ENCODE data around the gene HSBP1L1.

Gene HSBP1L1

DNA sequence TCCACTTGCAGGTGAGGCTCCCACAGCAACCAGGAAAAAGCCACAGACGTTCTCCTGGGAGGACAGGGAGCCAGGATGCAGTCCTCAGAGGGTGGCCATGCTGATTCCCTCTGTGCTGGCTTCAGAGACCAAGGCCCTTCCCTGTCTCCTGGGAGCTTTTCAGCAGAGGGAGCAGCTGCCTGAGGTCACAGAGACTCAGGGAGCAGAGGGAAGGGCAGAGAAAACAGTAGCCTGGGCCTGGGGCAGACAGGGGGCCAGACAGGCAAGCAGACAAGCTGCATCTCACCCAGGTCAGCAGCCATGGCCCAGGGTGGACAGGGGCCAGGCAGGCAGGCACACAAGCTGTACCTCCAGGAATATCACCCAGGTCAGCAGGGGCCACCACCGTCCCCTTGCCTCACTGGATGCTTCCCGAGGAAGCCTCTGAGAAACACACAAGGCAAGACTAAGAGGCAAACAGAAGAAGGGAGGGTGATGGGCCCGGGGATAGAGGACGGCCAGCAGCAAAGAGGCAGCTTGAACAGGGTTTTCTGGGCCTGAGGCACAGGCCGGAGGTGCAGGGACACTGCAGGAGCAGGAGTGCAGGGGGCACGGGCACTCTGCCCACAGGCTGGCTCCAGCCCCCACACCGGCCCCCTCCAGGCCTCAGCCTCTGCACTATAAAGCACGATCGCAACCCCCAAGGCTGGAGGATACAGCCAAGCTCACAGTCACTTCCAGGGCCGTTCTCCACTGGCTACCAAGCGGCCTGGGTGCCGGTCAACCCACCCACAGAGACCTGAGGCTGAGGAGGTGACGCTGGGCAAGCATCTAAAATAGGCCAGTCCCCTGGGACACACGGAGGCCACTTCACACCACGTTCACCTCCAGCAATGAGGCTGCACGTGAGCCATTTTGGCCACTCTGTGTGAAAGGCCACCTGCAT is 19.1 kb upstream of the HSBP1L1 start:
- DNase-seq = no peak

DNA sequence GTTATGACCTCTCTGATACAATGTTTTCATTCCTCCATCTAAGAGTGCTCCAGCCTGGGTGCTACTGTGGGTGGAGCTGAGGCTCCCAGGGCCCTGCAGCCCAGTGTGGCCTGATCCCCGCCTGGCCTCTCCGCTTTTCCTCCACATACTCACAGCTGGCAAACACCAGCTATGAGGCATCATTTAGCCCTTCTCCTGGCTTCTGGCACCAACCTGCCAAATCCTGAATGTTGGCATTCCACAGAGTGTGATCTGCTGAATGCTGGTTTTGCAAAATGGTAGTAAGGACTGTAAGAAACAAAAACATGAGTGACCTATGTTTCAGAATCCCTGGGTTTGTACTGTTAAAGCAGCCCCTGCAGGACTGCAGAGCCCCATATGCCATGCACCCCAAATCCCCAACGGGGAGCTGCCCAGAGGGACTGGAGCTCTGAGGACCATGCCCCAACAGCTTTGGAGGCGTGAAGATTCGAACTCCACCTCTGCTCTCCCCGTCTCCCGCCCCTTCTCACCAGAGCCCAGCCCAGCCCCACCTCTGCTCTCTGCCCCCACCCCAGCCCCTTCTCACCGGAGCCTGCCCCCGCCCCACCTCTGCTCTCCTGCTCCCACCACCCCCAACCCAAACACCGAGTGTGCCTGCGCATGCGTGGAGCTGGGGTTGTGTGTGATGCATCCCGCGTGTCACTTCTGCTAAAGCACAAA is 17.2 kb upstream of the HSBP1L1 start:
- DNase-seq = no peak

DNA sequence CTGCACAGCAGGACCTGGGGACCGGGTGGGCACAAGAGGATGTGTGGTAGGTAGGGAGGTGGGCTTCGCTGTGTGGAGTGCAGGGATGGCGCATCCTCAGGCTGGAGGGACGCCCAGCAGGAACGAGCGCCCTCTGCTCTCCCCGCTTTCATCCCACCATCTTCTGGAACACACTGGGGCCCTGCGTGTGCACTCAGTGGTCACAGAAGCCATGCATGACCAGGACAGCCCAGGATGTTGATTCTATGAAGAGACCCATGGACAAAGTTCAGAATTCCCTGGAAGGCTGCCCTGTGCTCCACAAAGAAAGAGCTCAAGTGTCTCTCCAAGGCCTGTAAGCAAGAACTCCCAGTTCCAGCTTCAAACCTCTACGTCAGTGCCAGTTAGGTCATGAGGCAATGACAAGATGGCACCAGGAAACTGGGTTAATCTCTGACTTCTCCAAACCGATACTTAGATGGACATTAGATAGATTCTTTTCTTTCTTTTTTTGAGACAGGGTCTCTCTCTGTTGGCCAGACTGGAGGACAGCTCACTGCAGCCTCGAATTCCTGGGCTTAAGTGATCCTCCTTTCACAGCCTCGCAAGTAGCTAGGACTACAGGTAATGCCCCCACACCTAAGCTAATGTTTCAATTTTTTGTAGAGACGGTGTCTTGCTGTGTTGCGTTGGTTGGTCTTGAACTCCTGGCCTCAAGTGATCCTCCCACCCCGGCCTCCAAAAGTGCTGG is 16.4 kb upstream of the HSBP1L1 start:
- DNase-seq = no peak

DNA sequence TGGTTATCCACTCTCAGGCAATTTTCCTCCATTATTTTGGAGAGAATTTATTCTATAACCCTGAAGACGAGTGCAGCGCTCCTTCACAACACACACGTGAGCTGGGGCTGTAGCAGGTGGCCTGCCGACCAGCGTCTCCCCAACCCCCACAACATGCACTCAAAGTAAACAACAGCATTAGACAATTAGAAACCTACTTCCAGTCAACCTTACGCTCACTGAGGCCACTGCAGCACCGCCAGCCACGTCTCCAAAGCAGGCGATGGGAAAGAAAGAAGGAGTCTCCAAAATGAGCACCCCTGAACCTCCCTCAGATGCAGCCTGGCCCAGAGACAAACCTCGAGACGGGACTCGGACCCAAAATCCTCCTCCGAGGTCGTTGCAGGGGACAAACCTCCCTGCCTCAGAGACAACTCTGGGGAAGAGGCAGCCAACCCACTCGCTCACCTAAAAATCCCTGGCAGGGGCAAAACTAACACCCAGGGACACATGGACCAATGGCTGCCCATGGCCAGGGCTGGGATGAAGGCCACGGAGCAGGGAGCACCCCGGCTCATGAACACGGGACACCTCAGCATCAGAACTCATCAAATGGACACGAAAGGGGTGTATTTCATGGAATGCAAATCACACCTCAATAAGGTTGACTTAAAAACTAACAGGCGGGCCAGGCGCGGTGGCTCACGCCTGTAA is 15.6 kb upstream of the HSBP1L1 start:
- DNase-seq = no peak

DNA sequence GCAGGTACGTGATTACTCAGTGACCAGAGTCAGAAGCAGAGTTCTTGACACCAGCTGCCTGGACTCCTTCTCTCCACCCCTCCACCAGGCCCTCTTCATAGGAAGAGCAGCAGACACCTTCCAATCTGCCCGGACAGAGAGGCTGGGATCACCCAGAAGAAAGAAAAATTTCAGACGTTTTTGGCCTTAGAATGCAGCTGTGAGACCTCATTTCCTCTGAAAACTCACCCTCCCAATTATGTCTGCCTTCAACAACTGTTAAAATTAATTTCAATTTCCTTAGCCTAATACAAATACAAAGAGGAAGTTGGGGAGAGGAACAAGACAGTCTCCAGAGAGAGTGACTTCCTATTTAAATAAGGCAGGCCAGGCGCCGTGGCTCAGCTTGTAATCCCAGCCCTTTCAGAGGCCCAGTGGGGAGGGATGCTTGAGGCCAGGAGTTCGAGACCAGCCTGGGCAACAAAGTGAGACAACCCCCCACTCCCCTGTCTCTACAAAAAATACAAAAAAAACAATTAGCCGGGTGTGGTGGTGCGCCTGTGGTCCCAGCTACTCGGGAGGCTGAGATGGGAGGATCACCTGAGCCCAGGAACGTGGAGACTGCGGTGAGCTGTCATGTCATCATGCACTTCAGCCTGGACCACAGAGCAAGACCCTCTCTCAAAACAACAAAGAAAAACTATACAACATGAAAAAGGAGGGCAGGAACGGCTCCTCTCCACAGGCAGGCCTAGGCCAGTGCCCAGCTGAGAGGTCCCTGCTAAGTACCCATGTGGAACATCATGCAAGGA is 14.6 kb upstream of the HSBP1L1 start:
- DNase-seq = no peak

DNA sequence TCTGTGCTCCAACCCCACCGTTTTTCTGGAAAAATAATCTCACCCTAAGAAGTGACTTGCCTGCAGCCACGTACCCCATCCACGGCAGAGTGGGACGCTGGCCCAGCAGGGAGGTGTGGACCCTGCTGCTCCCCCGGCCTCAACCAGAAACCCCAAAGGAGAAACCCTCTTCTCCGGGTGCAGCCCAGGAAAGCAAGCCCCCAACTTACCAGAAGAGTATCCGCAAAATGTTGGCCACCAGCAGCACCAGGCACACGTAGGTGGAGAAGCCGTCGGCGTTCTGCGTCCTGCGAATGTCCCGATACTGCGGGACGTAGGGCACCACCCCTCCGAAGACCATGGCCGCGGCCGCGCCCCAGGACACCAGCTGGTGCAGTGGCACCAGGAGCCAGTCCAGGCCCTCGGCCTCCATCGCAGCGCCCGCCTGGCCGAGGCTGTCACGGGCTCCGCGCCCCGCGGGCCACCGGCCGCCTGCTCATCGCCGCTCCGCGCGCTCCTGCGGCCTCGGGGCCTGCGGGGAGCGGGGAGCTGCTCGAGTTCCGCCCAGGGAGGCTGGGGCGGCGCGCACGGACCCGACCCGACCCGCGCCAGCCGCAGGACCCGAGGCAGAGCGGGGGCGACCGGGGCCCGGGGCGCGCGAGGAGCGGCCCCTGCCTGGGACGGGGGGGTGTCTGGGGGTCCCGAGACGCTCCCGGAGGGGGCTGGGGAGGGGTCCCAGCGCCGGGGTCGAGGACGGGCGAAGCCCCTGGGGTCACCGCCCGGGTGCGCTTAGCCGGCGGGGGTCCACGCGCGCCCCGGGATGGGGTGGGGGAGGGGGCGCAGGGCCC is 13.7 kb upstream of the HSBP1L1 start:
- peak; percentile 17 for DNase-seq

DNA sequence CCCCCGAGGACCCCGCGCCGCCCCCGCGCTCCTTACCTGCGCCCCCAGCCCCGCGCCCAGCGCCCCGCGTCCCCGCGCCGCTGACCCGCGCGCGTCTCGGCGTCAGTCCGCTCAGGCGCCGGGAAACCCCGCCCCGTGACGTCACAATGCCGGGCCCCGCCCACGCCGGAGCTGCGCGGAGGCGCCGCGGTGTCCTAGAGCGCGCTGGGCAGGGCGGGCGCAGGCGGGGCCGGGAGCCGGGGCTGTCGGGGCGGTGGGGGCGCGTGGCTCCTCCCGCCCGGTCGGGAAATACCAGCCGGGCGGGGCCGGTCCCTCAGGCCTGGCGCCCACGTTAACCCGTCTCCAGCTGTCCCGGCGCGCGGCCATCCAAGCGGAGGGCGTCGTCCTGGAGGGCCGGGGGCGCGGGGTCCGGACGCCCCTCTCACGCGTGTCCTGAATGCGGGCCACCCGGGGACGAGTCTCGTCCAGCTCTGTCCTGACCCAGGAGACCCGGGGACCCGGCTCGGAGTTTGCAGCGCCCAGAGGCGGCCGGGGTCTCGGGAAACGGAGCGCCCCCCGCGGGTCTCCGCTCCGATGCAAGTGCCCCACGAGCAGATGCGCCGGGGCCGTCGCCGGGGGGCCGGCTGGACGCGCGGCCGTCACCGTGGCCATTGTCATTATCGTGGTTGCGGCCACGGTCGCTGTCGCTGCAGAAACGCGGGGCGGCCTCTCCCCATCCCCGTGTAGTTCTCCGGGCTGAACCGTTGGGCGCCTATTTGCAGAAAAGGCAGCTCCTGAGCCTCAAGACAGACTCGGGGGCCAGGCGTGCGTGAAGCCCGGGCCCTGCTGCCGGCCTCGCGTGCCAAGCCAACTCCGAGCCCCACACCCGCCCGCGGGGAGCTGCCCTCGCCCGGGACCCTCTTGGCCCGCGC is 12.6 kb upstream of the HSBP1L1 start, which contains the start of gene SLC66A2:
SLC66A2 (minus strand) TSS at position 109 of the 911 bp plus-strand sequence. CDS start 727 bp downstream, outside the sequence.
- peak; percentile 84 for DNase-seq

DNA sequence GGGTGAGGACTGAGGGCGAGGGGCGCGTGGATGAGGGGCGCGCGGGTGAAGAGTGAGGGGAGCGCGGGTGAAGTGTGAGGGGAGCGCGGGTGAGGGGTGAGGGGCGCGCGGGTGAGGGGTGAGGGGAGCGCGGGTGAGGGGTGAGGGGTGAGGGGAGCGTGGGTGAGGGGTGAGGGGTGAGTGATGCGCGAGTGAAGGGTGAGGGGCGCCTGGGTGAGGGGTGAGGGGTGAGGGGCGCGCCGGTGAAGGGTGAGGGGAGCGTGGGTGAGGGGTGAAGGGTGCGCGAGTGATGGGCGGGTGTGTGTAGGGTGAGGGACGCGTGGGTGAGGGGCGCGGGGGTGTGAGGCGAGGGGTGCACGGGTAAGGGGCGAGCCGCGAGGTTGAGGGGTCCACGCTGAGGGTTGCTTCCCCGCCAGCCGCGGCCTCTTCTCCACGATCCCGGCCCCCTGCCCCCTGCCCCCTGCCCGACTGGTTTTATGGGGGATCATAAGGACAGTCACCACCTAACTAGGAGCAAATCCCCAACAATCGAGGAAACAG is 11.9 kb upstream of the HSBP1L1 start:
- no peak for DNase-seq

DNA sequence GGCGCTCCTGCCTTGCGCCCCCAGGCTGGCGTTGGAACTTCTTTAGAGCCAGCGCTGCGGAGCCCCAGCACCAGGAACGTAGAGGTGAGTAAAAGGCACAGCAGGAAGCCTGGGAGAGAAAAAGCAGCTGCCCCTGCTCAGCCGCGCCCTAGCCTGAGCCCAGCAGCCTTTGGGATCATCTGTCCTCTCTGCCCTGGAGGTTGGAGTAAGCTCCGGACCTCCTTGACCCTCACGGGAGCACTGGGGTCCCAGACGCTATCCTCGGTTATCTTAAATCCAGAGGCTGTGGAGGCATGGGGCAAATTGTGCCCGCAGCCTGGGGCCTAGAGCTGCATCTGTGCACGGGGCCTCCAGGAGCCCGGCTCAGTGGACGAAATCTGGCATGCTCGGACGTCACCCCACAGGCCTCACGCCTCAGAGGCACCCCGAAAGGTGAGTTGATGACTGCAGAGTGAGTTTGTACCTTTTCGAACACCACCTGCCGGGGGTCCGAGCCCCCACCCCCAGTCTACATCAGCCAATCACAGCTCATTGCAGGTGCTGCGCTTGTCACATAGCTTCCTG is 11.4 kb upstream of the HSBP1L1 start:
- DNase-seq = no peak

DNA sequence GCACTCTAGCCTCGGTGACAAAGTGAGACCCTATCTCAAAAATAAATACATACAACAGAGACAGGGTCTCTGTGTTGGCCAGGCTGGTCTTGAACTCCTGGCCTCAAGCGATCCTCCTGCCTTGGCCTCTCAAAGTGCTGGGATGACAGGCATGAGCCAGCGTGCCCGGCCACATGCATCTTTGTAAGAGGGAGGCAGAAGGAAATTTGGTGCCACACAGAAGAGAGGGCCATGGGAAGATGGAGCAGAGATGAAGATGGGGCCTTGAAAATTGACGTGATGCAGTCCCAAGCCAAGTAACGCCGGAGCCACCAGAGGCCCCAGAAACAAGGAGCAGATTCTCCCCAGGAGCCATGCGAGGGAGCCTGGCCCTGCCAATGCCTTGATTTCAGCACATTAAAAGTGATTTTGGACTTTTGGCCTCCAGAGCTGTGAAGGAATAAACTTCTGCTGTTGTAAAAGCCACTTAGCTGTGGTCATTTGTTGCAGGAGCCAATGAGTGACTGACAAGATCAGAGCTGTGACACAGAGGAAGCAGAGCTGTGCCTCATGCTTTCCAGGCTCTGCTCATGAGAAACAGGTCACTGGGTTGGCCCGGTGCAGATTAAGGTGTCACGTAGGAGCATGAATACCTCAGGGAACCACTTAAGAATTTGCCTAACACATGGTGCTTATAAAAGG is 10.3 kb upstream of the HSBP1L1 start:
- DNase-seq = no peak

DNA sequence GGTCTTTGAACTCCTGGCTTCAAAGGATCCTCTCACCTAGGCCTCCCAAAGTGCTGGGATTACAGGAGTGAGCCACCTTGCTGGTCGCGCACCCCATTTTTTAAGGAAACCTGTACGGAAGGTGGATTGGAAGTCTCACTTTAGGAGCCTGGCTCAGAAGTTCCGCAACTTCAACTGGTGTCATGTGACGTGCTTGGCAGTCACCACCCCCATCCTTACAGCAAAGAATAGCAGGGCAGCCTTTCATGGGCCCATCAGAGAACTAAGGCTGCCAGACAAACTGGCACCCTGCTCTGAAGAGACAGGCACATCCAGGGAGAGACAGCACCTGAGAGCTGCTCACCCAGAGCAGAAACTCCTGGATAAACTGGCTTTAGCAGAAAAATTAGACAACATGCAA is 9.7 kb upstream of the HSBP1L1 start:
- no peak for DNase-seq

DNA sequence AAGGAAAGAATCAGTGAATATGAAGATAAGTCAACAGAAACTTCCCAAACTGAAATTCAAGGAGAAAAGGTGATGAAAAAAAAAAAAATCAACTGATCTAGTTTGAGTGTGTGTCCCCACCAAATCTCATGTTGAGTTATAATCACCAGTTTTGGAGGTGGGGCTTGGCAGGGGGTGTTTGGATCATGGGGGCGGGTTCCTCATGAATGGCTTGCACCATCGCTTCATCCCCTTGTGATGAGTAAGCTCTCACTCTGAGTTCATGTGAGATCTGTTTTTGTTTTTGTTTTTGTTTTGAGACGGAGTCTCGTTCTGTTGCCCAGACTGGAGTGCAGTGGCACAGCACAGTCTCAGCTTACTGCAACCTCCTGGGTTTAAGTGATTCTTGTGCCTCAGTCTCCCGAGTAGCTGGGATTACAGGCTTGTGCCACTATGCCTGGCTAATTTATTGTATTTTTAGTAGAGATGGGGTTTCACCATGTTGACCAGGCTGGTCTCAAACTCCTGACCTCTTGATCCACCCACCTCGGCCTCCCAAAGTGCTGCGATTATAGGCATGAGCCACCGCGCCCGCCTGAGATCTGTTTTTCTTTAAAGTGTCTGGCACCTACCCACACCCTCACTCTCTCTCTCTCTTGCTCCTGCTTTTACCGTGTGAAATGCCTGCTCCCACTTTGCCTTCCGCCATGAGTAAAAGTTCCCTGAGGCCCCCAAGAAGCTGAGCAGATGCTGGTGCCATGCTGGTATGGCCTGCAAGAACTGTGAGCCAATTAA is 9.0 kb upstream of the HSBP1L1 start:
- DNase-seq = no peak

DNA sequence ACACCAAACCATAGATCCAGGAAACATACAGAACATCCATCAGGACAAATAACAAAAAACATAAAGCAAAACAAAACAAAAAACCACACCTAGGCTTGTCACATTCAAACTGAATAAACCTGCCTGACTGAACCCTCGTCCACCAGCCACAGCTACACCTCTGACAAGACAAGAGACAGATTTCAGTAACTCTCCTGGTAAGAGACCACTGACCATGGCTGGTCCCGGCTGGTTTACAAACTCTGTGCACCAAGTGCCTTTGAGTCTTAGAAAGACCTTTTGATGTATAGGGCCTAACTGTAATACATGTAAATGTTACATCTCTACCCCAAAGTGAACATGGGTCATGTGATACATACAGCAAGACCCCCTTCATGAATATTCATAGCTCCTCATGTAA is 8.2 kb upstream of the HSBP1L1 start:
- DNase-seq = no peak

DNA sequence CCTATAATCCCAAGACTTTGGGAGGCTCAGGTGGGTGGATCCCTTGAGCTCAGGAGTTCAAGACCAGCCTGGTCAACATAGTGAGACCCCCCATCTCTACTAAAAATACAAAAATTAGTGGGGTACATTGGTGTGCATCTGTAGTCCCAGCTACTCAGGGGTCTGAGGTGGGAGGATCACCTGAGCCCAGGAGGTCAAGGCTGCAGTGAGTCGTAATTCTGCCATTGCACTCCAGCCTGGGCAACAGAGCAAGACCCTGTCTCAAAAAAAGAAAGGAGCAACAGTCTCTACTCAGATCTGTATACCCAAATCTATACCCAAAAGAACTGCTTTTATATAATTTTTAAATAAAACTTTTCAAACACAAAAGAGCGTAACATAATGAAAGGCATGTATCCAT is 5.5 kb upstream of the HSBP1L1 start:
- DNase-seq = no peak

DNA sequence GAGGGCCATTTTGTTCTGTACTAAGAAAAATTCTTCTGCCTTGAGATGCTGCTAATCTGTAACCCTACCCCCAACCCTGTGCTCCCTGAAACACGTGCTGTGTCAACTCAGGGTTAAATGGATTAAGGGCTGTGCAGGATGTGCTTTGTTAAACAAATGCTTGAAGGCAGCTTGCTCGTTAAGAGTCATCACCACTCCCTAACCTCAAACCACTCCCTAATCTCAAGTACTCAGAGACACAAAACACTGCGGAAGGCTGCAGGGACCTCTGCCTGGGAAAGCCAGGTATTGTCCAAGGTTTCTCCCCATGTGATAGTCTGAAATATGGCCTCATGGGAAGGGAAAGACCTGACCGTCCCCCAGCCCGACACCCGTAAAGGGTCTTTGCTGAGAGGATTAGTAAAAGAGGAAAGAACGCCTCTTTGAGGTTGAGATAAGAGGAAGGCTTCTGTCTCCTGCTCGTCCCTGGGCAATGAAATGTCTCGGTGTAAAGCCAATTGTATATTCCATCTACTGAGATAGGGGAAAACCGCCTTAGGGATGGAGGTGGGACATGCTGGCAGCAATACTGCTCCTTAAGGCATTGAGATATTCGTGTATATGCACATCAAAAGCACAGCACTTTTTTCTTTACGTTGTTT is 4.2 kb upstream of the HSBP1L1 start:
- DNase-seq = peak; percentile 30

DNA sequence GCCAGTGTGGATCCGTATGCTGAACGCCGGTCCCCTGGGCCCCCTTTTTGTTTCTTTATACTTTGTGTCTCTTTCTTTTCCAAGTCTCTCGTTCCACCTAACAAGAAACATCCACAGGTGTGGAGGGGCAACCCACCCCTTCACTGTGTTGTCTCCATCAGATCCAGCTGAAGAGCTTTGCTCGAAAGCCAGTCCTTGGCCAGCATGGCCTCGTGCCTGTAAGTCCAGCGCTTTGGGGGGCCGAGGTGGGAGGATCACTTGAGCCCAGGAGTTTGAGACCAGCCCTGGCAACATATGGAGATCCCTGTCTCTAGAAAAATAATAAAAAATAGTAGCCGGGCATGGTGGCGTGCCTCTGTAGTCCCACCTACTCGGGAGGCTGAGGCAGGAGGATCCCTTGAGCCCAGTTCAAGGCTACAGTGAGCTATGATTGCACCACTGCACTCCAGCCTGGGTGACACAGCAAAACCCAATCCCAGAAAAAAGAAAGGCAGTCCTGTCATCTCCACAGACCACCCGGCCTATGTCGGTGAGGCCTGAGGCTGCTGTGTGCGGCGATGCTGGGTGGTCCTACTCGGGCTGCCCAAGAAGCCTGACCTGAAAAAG is 3.4 kb upstream of the HSBP1L1 start:
- DNase-seq = no peak

All from central memory CD4-positive, alpha-beta T cell (primary cell).